Activated CD4-positive, CD25-positive, alpha-beta regulatory T cell (primary cell): ENCODE measurements around the gene RPL36.
A peak's percentile ranks its signal among the peaks of the same experiment; 100 is the strongest.
"Not testable (repeated sequence)": the region's sequence is repeated elsewhere in the genome, so short reads cannot be mapped to it uniquely, and the experiment has no call there.

Experiments
- DNase-seq, 4 experiments: peaks; one replicate each; lab custom pipeline; 2025; lab: John Stamatoyannopoulos, UW

RPL36 gene

DNA sequence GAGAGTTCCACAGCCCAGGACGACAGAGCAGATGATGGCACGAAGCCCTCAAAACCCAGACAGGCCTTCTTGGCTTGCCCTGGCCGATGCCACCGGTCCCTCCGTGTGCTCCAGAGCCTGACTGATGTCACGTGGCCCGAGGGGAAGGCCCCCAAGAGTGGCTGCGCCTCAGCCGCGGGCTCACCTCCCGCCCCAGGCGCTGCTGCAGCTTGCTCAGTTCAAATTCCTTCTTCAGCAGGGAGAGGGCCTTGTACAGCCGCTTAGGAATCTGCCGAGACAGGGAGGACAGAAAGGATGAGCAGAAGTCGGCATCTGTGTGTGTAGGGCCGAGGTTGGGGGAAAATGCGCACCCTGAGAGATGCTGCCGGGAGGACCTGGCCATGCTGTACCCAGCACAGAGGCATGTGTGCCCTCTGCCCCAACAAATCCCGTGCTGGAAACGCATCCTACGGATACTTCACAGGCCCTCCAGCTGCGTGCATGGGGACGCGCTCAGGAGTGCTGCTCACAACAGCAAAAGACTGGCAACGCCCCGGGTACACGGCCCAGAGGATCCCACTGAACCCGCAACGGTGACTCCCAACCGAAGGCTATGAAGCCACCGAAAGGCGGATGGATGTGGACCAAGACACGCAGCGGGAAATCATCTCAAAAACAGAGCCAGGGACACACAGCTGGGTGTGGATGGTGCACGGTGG, 16.9 kb downstream of the RPL36 start:
- DNase-seq: no peak

DNA sequence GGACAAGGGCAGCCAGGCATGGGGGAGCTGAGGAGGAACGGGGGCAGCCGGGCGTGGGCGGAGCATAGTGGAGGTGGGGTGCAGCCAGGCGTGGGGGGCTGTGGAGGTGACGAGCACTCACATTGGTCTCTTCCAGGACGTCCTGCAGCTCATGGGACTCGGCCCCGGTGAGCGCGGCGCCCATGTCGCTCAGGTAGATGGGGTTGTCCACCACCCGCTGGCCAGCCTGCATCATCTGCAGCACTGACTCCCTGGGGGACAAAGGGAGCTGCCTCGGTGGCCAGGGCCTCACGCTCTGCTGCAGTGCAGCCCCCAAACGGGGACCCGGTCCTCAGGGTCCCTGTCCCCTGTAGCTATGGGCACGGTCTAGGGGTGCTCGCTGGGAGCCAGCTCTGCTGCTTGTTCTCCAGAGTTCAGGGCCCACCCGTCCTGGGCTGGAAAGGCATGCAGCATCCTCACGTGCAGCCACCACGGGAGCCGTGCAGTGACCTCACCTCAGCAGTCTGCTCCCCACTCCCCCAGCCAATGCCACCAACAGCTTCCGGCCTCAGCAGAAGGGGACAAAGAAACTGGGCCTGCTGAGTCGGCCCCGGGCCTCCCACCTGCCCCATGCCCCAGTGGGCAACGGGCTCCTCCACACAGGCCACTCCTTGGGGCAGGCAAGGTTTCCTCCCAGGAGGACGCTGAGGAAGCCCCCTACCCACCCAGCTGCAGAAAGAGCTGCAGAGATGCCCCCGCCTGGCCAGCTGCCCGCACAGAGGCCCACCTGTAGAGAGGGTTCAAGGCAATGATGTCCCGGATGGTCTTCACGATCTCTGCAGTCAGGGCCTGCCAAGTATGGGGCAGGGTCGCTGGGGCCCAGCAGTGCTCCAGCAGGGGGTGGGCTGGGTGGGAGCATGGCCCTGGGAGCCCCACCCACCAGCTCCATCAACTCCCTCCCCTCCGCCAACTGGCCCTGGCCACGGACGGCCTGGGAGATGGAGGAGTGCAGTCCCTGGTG, 17.8 kb downstream of the RPL36 start:
- DNase-seq: no peak

DNA sequence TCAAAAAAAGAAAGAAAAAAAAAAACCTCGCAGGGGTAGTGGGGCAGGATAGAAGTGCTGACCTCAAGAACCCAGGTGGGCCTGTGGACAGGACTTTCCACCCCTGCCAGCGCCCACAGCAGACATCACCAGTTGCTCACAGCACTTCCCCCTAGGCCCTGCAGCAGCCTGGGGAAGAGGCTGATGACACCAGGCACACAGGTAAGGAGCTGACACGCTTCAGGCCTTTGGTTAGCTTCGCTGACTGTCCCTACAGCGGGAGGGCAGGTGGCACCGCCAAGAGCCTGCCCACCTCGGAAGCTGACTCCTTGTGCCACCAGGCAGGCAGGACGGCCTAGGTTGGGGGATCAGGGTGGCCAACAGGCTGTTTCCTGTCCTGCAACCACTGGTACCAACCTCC, 20.9 kb downstream of the RPL36 start:
- DNase-seq: no peak

DNA sequence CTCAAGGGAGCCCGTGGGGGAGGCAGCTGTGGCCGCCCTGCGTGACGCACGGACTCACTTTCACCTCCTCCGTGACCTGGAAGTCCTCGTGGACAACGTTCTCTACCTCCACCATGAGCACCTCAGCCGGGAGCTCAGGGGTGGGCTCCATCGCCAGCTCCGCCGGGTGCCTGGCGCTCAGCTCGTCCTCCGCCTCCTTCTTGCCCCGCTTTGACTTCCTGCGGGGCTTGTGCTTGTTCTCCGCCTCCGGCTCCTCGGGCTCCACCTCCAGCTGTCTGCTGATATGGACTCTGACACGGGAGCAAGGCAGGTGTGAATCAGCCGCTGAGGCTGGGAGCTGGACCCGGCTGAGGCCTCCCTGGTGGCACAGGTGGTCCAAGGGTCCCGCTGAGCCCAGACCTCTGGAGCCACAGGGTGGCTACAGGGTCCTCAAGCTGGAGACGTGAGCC, 21.6 kb downstream of the RPL36 start:
- DNase-seq: no peak

DNA sequence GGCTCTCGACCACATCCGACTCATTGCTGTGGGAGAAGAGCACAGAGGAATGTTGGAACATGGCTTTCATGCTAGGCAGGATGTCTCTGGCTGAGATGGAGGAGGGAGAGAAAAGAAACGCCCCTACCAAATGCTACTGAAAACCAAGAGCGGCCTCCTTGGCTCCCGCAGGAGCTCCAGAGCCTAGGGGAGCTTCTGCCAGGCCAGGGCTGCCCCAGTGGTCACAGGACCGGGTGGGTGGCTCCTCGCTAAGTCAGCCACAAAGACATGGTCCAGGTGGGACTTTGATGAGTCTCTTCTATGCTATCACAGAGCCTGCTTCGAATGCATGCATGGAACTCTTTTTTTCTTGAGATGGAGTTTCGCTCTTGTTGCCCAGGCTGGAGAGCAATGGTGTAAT, 23.1 kb downstream of the RPL36 start:
- DNase-seq: no peak

DNA sequence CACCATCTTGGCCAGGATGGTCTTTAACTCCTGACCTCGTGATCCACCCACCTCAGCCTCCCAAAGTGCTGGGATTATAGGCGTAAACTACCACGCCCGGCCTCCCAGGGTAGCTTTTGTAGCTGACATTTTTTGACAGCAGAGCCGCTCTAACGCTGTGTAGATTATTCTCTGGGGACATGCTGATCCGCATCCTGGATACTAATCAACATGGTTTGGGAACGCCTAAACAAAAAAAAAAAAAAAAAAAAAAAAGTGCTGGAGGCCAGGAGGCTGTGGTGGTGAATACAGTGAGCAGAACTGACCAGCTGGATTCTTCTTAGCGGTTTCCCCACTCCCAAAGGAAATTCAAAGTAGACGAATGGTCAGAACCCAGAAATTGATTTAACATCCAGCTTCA, 24.7 kb downstream of the RPL36 start:
- DNase-seq: no peak

DNA sequence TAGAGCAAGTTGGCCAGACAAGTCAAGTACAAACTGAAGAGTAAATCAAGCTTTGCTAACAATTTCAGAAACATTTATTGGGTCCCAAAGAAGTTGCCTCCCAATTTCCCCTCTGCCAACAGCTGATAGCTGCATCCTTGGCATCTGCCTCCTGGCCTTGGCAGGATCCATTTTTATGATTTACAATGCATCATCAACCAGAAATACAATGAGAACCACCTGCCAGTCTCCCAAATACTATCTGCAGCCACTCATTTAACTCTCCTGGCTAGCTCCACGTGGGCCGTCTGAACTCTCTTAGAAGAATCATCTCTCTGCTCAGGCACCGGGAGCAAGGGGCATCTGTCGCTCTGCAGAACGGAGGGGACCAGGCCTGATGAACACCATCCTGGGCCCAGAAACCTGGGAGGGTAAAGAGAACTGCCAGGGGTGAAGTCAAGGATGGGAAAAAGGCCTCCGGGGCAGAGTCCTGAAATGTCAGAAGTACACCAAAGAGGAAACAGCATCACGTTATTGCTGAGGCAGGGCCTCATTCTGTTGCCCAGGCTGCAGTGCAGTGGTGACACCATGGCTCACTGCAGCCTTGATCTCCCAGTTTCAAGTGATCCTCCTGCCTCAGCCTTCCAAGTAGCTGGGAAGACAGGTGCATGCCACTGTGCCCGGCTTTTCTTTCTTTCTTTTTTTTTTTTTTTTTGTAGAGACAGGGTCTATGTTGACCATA, 27.3 kb downstream of the RPL36 start:
- no peak for DNase-seq

DNA sequence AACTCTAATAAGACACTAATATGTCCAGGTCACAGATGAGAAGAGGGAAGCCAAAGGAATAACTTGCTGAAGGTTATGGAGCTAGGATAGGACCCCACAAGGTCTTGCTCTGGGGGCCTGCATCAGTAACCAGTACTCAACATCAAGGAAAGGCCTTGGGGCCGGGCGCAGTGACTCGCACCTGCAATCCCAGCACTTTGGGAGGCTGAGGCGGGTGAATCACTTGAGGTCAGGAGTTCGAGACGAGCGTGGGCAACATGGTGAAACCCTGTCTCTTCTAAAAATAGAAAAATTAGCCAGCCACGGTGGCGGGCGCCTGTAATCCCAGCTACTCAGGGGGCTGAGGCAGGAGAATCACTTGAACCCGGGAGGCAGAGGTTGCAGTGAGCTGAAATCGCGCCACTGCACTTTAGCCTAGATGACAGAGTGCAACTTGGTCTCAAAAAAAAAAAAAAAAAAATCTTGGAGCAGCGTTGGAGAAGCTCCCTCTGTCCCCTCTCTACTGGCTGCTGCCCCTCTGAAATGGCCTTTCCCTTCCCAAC, 28.0 kb downstream of the RPL36 start:
- peak in 1 of 4 experiments; percentile 36 for DNase-seq

DNA sequence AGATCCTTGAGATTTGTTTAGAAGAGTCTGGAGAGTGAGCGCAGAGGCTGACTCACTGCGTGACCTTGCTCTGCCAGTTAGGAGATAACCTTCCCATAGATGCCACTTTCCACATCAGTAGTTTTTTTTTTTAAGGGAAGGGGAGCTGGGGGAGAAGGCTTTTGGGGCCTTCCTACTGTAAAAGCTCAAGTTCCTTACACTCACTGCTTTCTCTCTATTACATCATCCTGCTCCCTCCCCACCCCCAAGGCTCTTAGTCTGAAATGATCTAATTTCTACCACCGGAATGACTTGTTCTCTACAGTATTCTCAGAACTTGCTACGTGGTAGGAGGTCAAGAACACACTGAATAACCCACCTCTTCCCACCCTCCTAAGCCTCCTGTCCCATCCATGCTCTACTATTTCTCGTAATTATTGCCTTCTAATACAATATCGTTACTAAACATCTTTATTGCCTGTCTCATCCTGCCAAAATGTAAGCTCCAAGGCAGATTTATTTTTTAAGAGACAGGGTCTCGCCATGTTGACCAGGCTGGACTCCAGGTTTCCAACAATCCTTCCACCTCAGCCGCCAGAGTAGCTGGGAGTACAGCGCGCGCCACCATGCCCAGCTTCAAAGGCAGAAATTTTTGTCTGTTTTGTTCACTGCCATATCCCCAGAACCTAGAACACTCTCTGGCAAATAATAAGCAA, 28.6 kb downstream of the RPL36 start:
- no peak for DNase-seq

DNA sequence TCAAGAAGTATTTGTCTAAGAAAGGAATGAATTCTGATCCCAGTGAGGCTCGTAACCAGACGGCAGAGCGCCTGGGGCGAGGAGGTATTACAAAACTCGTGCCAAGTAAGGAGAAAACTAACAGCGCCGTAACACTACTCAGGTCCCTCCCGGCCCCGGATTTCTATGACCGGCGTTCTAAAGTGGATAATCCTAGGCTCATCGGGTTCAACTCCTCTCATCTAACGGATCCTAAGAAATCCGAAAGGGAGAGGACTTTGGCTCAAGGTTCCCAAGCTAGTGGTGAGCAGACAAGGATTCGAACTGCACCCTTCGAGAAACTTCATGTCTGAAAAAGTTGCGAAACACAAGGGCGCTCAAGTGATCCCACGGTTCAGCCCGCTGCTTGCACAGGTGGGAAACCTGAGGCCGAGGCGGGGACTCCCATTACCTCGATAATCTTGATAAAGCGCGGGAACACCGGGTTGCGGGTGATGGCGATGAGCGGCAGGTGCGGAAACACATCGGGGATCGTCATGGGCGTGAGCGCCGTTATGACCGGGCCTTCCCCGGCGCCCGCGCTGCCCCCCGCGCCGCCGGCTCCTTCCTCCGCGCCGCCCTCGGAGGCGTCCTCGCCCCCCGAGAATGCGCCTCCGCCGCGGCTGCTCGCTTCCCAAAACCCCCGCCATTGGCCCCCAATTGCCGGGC, 29.3 kb downstream of the RPL36 start:
- DNase-seq: no peak

DNA sequence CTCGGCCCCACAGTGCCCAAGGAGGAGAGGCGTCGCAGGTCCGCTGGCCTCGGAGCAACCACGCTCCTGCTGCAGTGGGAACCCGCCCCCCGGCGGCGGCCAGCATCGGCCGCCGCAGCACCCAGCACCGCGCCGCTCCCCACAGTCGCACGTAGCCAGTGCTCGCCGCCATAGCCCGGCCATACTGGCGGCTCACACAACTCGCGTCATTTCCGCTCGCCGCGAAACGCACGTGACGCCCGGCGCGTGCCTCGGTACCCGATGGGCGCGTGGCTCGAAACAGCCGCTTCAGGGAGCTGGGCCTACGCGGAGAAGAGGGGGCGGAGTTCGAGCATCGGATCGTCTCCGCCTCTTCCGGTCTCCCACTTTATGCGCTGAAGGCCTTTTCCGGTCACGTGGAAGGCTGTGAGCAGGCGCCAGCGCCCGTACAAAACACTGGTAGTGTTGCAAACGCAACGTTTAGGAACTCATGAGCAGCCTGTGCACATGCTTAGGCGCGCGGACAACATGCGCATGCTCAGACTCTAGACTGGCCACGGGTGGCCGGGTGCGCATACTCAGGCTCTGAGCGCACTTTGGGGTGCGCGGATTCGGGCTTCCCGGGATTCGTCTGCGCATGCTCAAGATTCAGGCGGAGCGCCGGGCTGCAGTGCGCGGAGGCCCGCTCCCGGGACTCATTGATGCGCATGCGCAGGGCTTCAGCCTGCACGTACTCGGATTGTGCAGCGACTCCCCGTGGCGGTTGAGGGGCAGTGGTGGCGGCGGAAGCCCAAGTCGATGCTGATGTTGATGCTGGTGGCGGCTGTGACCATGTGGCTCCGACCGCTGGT, 30.1 kb downstream of the RPL36 start, which contains the start of the genes CATSPERD and LONP1:
CATSPERD (plus strand) TSS at position 677 of the 830 bp plus-strand sequence; CDS start at position 778, 101 bp downstream.
LONP1 (minus strand) TSS at position 186 of the 830 bp plus-strand sequence; CDS start at position 172, 14 bp downstream.
- peak; percentile 93 to 96 (median 96) for DNase-seq

DNA sequence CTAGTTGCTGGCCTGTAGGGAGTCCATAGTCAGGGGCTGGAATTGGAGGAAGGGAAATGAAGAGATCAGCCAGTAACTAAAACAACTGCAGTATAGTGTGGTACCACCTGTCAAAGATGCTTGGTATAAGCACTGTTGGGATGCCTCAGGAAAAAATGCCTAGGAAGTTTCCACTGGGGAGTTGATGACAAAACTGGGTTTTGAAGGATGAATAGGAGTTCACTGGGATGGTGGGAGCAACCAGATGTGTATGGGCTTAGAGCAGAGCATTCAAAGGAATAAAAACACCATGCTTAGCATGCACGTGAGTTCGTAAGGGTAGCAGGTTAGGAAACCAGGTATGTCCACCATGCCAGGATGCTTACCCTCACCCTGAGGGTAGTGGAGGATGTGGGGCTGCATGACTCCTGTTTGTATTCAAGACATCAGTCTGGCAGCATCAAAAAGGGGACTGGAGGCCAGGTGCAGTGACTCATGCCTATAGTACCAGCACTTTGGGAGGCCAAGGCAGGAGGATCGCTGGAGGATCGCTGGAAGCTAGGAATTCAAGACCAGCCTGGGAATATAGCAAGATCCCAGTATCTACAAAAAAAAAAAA, 37.5 kb downstream of the RPL36 start:
- DNase-seq: no peak

DNA sequence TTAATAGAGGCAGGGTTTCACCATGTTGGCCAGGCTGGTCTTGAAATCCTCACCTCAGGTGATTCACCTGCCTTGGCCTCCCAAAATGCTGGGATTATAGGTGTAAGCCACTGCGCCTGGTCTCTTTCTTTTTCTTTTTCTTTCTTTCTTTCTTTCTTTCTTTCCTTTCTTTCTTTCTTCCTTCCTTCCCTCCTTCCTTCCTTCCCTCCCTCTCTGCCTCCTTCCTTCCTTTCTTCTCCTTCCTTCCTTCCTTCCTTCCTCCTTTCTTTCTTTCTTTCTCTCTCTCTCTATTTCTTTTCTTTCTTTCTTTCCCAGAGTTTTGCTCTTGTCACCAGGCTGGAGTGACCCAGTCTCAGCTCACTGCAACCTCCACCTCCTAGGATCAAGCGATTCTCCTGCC, 43.1 kb downstream of the RPL36 start:
- not testable (repeated sequence) for DNase-seq

DNA sequence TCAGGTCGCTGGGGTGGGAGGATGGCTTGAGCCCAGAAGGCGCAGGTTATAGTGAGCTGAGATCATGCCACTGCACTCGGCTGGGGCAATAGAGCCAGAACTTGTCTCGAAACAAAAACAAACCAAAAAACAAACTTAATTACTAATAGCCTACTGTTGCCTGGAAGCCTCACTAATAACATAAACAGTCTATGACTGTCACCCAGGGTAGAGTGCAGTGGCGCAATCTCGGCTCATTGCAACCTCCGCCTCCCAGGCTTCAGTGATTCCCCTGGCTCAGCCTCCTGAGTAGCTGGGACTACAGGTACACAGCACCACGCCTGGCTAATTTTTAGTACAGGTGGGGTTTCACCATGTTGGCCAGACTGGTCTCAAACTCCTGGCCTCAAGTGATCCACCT, 48.3 kb downstream of the RPL36 start:
- no peak for DNase-seq
